ES-I3 (cell line): ENCODE measurements around the gene OCIAD1.
"Not testable (repeated sequence)": the region's sequence is repeated elsewhere in the genome, so short reads cannot be mapped to it uniquely, and the experiment has no call there.

Source experiments
- H3K36me3 ChIP-seq: 2 replicates; pipeline ENCODE4 v1.6.1; 2013; ENCODE audit warnings: mild to moderate bottlenecking, low read length, control low read depth, moderate library complexity; ENCODE audit not compliant: insufficient read depth
- H3K4me1 ChIP-seq: 2 replicates; pipeline ENCODE4 v1.6.1; 2013; ENCODE audit warnings: mild to moderate bottlenecking, control low read depth, low read length; ENCODE audit not compliant: insufficient read depth
- H3K9ac ChIP-seq: 2 replicates; pipeline ENCODE4 v1.6.1; 2013; ENCODE audit warnings: low read depth, mild to moderate bottlenecking, low read length, moderate library complexity
- H3K9me3 ChIP-seq: 2 replicates; pipeline ENCODE4 v1.6.1; 2013; ENCODE audit warnings: mild to moderate bottlenecking, low read length, moderate library complexity; ENCODE audit not compliant: control insufficient read depth, insufficient read depth

OCIAD1 gene

DNA sequence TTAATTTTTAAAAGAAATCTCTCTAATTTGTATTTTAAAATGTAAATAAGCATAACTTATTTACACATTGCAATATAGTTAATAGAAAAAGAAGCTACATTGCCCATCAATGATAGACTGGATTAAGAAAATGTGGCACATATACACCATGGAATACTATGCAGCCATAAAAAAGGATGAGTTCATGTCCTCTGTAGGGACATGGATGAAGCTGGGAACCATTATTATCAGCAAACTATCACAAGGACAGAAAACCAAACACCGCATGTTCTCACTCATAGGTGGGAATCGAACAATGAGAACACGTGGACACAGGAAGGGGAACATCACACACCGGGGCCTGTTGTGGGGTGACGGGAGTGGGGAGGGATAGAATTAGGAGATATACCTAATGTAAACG, 17.9 kb downstream of the OCIAD1 start:
- H3K9me3 ChIP-seq, H3K9ac ChIP-seq, H3K4me1 ChIP-seq: not testable (repeated sequence)
- peaks cover 10% of the 10 kb centered on the region for H3K36me3 ChIP-seq

GRCh38 chr4:48851651-48852050, 20.8 kb downstream of the OCIAD1 start:
- Histone ChIP-seq H3K9ac (no peak overlapping the region), H3K36me3 (peaks cover 19% of the 10 kb centered on the region), H3K9me3 (no peaks in the 10 kb centered on the region), H3K4me1 (no peaks in the 10 kb centered on the region)

DNA sequence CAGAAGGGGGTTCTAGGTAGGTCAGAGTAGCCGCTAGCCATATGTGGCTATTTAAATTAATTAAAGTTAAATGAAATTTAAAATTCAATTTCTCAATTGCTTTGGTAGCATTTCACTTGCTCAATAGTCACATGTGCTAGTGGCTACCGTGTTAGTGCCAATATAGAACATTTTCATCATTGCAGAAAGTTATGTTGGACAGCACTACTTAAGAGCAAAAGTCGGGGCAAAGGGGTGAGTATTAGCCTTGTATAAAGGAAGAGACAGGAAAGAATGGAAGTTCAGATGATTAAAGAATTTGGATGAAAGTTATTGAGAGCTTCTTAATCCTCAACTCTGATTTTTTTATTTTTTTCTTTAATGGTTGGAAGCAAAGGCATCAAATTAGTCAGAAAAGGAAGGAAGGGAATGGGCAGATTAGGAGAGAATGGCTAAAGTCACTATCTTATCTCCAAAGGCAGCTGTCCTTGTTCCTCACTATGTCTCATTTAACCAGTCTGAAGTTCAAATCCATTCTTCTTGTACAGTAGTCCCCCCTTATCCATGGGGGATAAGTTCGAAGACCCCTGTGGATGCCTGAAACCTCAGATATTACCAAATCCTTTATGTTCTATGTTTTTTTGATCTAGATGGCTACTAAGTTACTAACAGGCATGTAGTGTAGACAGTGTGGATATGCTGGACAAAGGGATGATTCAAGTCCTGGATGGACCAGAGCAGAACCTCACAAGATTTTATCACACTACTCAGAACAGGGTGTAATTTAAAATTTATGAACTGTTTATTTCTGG, 22.9 kb downstream of the OCIAD1 start:
- H3K9ac ChIP-seq = no peak overlapping the region
- H3K4me1 ChIP-seq = no peaks in the 10 kb centered on the region
- no peaks in the 10 kb centered on the region for H3K9me3 ChIP-seq
- H3K36me3 ChIP-seq = peaks cover 17% of the 10 kb centered on the region

GRCh38 chr4:48854395-48854683, 23.5 kb downstream of the OCIAD1 start:
- Histone ChIP-seq H3K9ac (no peak overlapping the region), H3K9me3 (no peaks in the 10 kb centered on the region), H3K4me1 (no peaks in the 10 kb centered on the region), H3K36me3 (peaks cover 17% of the 10 kb centered on the region)

- no peaks in the 10 kb centered on the region for H3K4me1 ChIP-seq
- H3K9ac ChIP-seq = no peak overlapping the region
- H3K9me3 ChIP-seq = no peaks in the 10 kb centered on the region
- peaks cover 17% of the 10 kb centered on the region for H3K36me3 ChIP-seq
These were observed 24.1 kb downstream of the OCIAD1 start for GRCh38 chr4:48854982-48855381.

- Histone ChIP-seq H3K9ac (no peak overlapping the region), H3K4me1 (no peaks in the 10 kb centered on the region), H3K9me3 (no peaks in the 10 kb centered on the region), H3K36me3 (peaks cover 17% of the 10 kb centered on the region)
These were observed 27.2 kb downstream of the OCIAD1 start for GRCh38 chr4:48858130-48858529.

DNA sequence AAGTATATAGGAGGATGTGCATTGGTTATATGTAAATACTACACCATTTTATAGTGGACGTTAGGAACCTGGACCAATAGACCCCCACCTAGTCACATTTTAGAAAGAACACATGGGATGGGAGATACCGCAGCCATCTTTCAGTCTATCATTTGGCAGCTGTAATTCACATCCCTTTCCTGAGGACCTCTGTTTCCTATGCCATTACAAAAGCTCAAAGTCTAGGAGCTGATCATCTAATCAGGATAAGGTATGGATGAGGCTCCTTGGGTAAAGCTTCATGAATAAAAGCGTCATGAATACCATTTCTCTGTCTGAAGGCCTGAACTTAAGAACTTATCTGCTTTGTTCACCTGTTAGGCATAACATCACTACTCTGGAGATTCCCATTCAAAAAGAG, 31.1 kb downstream of the OCIAD1 start:
- H3K9ac ChIP-seq = no peak overlapping the region
- H3K36me3 ChIP-seq = peaks cover 5% of the 10 kb centered on the region; the same call in 1 of the 2 replicates
- H3K4me1 ChIP-seq = no peaks in the 10 kb centered on the region
- H3K9me3 ChIP-seq = no peaks in the 10 kb centered on the region

DNA sequence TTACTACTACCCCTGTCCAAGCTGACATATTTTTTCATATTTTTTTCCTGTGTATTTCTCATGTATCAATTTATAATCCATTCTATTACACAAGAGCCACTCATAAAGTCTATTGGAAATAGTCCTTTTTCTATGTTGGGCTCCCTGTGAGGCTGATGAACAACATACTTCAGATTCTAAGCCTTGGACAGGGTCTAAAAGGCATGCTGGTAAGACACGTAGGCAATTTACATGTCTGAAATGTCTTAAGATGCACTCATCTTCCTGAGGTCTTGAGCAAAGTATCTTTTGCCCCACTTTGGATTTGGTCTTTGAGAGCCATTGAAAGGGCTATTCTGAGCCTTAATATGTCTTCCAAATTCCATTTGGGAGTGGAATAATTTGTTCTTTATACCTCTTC, 31.8 kb downstream of the OCIAD1 start:
- peaks cover 5% of the 10 kb centered on the region; the same call in 1 of the 2 replicates for H3K36me3 ChIP-seq
- H3K9me3 ChIP-seq = no peaks in the 10 kb centered on the region
- H3K4me1 ChIP-seq = no peaks in the 10 kb centered on the region
- no peak overlapping the region for H3K9ac ChIP-seq

DNA sequence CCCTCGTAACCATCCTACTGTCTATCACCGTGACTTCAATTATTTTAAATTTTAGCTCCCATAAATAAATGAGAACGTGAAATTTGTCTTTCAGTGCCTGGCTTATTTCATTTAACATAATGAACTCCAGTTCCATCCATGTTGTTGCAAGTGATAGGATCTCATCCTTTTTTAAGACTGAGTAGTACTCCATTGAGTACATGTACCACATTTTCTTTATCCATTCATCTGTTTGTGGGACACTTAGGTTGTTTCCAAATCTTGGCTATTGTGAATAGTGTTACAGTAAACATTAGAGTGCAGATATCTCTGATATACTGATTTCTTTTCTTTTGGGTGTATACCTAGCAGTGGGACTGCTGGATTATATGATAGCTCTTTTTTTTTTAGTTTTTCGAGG, 32.8 kb downstream of the OCIAD1 start:
- H3K4me1 ChIP-seq = no peaks in the 10 kb centered on the region
- H3K36me3 ChIP-seq = peaks cover 5% of the 10 kb centered on the region; the same call in 1 of the 2 replicates
- H3K9ac ChIP-seq = no peak overlapping the region
- no peaks in the 10 kb centered on the region for H3K9me3 ChIP-seq

- H3K4me1 ChIP-seq, H3K9ac ChIP-seq, H3K9me3 ChIP-seq, H3K36me3 ChIP-seq: not testable (repeated sequence)
These were observed 33.8 kb downstream of the OCIAD1 start for GRCh38 chr4:48864696-48865095.

- no peak overlapping the region for H3K9ac ChIP-seq
- no peaks in the 10 kb centered on the region for H3K4me1 ChIP-seq
- H3K36me3 ChIP-seq = no peaks in the 10 kb centered on the region
- H3K9me3 ChIP-seq = no peaks in the 10 kb centered on the region
These were observed 47.1 kb downstream of the OCIAD1 start for GRCh38 chr4:48877827-48878535.

- H3K36me3 ChIP-seq = no peaks in the 10 kb centered on the region
- no peaks in the 10 kb centered on the region for H3K4me1 ChIP-seq
- no peak overlapping the region for H3K9ac ChIP-seq
- H3K9me3 ChIP-seq = no peaks in the 10 kb centered on the region
These were observed 48.9 kb downstream of the OCIAD1 start for GRCh38 chr4:48879561-48880442.

DNA sequence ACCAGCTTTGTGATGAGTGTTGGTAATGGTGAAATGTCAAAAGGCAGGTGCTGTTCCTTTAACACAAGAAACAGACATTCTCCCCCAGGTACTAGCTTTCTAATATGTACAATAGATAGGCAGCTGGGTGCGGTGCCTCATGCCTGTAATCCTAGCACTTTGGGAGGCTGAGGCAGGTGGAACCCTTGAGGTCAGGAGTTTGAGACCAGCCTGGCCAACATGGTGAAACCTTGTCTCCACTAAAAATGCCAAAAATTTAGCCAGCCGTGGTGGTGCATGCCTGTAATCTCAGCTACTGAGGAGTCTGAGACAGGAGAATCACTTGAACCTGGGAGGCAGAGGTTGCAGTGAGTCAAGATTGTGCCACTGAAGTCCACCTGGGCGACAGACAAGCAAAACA, 50.8 kb downstream of the OCIAD1 start:
- H3K36me3 ChIP-seq, H3K4me1 ChIP-seq, H3K9ac ChIP-seq, H3K9me3 ChIP-seq: not testable (repeated sequence)

GRCh38 chr4:48889750-48890149, 58.9 kb downstream of the OCIAD1 start:
- H3K36me3 ChIP-seq = peaks cover 25% of the 10 kb centered on the region
- H3K4me1 ChIP-seq, H3K9ac ChIP-seq, H3K9me3 ChIP-seq: not testable (repeated sequence)
